Measurements from ENCODE around the gene ELFN2.

DNA sequence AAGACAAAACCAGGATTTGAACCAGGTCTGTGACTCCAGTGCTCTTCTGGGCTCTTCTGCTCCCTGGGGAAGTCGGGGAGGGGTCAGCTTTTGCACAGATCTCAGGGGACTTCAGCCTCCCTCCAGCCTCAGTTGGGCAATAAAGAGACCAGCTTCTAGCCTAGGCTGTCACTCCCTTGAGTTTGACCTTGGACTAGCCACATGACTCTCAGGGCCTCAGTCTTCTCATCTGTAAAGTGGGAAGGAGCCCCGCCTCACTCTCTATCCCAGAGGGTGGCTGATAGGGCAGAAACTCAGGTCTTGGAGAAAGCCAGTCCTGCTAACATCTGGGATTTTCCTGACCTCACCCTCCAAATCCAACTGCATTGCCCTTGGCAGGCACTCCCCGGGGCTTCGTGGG lies 38.7 kb downstream of the ELFN2 start:
- TF ChIP-seq, protein P1, sequence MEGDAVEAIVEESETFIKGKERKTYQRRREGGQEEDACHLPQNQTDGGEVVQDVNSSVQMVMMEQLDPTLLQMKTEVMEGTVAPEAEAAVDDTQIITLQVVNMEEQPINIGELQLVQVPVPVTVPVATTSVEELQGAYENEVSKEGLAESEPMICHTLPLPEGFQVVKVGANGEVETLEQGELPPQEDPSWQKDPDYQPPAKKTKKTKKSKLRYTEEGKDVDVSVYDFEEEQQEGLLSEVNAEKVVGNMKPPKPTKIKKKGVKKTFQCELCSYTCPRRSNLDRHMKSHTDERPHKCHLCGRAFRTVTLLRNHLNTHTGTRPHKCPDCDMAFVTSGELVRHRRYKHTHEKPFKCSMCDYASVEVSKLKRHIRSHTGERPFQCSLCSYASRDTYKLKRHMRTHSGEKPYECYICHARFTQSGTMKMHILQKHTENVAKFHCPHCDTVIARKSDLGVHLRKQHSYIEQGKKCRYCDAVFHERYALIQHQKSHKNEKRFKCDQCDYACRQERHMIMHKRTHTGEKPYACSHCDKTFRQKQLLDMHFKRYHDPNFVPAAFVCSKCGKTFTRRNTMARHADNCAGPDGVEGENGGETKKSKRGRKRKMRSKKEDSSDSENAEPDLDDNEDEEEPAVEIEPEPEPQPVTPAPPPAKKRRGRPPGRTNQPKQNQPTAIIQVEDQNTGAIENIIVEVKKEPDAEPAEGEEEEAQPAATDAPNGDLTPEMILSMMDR (IDR thresholded peaks at IDR 0.05): no peak
- no peak for TF ChIP-seq POLR2A (IDR thresholded peaks at IDR 0.05)

All from transverse colon (tissue), 3 donors.